Right lobe of liver (tissue), 6 donors: ENCODE measurements around the gene PTPA. TPM values are rescaled to one million over a fixed set of nuclear protein-coding genes. Genes with fewer than 3 reads are reported as not detected.

ENCODE experiments used
- ATAC-seq, 4 donors: fragments of 200-7000 bp; cut with Tn5 transposase; one replicate each; pipeline ENCODE4 v1.9.1; 2020; ENCODE audit warnings: mild to moderate bottlenecking in 4 of 4, moderate library complexity in 4 of 4
- DNase-seq, 3 donors: peaks; one replicate each; pipeline ENCODE4 v3.0.0-alpha.2; 2020
- H3K27ac ChIP-seq, 3 donors: fragments of 200-600 bp; one replicate each; pipeline ENCODE4 v1.8.0; 2022
- H3K27me3 ChIP-seq, 2 donors: fragments of 200-600 bp; one replicate each; pipeline ENCODE4 v1.8.0; 2022
- H3K36me3 ChIP-seq, 4 donors: fragments of 200-600 bp; sonication (generic) in 1 of 4; one replicate each; pipeline versions ENCODE4 v1.5.1 to v1.8.0; 2017 to 2022; ENCODE audit warnings: control low read depth in 1 of 4
- H3K4me1 ChIP-seq, 4 donors: fragments of 200-600 bp; sonication (generic) in 1 of 4; one replicate each; pipeline versions ENCODE4 v1.5.1 to v1.8.0; 2017 to 2022; ENCODE audit warnings: control low read depth in 1 of 4
- H3K4me3 ChIP-seq, 3 donors: fragments of 200-600 bp; one replicate each; pipeline ENCODE4 v1.8.0; 2022
- H3K9me3 ChIP-seq, 4 donors: fragments of 200-600 bp; sonication (generic) in 1 of 4; one replicate each; pipeline versions ENCODE4 v1.5.1 to v1.8.0; 2017 to 2022; ENCODE audit warnings: control low read depth in 1 of 4
- CTCF ChIP-seq, 4 donors: fragments of 200-600 bp in 3 of 4; fragments of 450-650 bp in 1 of 4; IDR thresholded peaks; one replicate each; pipeline versions ENCODE4 v1.5.1 to v1.8.0; 2016 to 2022; ENCODE audit warnings: antibody characterized with exemption in 4 of 4, mild to moderate bottlenecking in 2 of 4
- POLR2A ChIP-seq: fragments of 450-650 bp; IDR thresholded peaks from one replicate; pipeline ENCODE4 v1.6.1; 2017; ENCODE audit warnings: antibody characterized with exemption, mild to moderate bottlenecking
- WGBS: methylation state at CpG from one replicate; pipeline ENCODE4 v1.1.6; 2018; ENCODE audit warnings: low coverage, low lambda C conversion rate; ENCODE audit not compliant: insufficient coverage; ENCODE audit errors: missing lambda C conversion rate; 5-methylcytosine and 5-hydroxymethylcytosine counted together
- intact Hi-C, 2 donors: fragments of 100-400 bp; cut with DNase I; formaldehyde crosslinking; loops; one replicate each; pipeline versions ENCODE4 v1.11.2 to v1.14.1; 2022
- total RNA-seq, 6 experiments: library from RNA; depleted of rRNA in 2 of 6; stranded (reverse); fragments of >200 nt in 2 of 6; fragmentation: NEBNext Ultra II Directional in 3 of 6; extraction: Animal tissue kit (Norgen Biotek cat#: 25700) in 3 of 6; gene quantifications; one replicate each; pipeline versions ENCODE4 v1.1.0 to v1.2.4, GENCODE V29; 2016 to 2023
- donor health status: DM: no; HTN: yes; CAD: no.
- donor health status: DM: no; HTN: no; CAD: no.
- donor health status: DM: no; HTN: no; CAD: no.
- donor health status: DM: no; HTN: yes; CAD: no.
- donor health status: DM: no; HTN: yes; CAD: no.

PTPA gene
- total RNA-seq, 6 experiments from 2014 or later: 55.4 to 123 (median 62.0) TPM

GRCh38 chr9:129149442-129149841, 38.2 kb downstream of the PTPA start:
- no peaks in the 10 kb centered on the region for H3K9me3 ChIP-seq
- TF ChIP-seq CTCF (IDR thresholded peaks at IDR 0.05) (no peak), POLR2A (no peak)
- DNase-seq: no peak
- H3K4me3 ChIP-seq: no peak overlapping the region
- no peak overlapping the region for H3K27ac ChIP-seq
- H3K4me1 ChIP-seq: no peaks in the 10 kb centered on the region
- no peak for ATAC-seq
- peaks cover 0 to 2% (median 0%) of the 10 kb centered on the region in 4 donors for H3K36me3 ChIP-seq
- WGBS: 70% methylated on average over 6 of the region's 6 CpGs
- intact Hi-C loops: no loop called here
- no peaks in the 10 kb centered on the region for H3K27me3 ChIP-seq

GRCh38 chr9:129150122-129150521, 38.9 kb downstream of the PTPA start:
- Histone ChIP-seq H3K27ac (no peak overlapping the region), H3K4me1 (no peaks in the 10 kb centered on the region), H3K4me3 (no peak overlapping the region), H3K9me3 (no peaks in the 10 kb centered on the region), H3K27me3 (no peaks in the 10 kb centered on the region), H3K36me3 (peaks cover 0 to 2% (median 0%) of the 10 kb centered on the region in 4 donors)
- no peak for TF ChIP-seq POLR2A
- TF ChIP-seq CTCF (IDR thresholded peaks at IDR 0.05): no peak
- DNase-seq (no peak), ATAC-seq (no peak)
- WGBS: 80% methylated on average over 10 of the region's 10 CpGs
- intact Hi-C loops: loop anchor here in 1 of 2 donors (10.0 kb wide), 1 partner anchor 465 kb away; no protein-coding TSS in a partner anchor

DNA sequence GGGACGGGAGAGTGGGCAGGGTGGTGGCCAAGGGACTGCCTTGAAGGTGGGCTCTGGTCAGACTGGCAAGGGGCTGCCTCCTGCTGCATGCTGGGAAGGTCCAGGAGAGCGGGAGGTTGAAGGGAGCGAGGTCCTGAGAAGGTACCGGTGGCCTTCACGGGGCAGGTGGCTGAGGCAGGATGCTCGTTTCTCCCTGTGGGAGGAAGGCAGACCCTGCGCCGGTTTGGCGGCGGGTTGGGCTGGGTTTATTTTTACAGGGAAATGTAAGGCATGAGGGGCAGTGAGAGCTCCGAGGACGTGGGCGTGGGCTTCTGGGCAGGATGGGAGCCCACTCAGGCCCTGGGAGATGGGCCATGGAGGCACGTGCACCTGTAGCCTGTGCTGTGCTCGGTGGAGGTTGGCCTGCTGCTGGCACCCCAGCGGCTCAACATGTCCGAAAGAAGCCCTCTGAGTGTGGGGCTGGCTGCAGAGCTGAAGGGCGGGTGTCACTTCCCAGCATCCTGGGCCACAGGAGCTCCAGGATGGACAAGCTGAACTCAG, 39.5 kb downstream of the PTPA start:
- TF ChIP-seq CTCF (IDR thresholded peaks at IDR 0.05): no peak
- no peak for TF ChIP-seq POLR2A
- Histone ChIP-seq H3K4me3 (no peak overlapping the region), H3K36me3 (peaks cover 0 to 2% (median 0%) of the 10 kb centered on the region in 4 donors), H3K4me1 (no peaks in the 10 kb centered on the region), H3K27ac (no peak overlapping the region), H3K27me3 (no peaks in the 10 kb centered on the region), H3K9me3 (no peaks in the 10 kb centered on the region)
- no CpG with 5 or more reads among the region's 18 CpGs for WGBS
- DNase-seq (no peak), ATAC-seq (no peak)
- intact Hi-C loops: loop anchor here in 1 of 2 donors (10.0 kb wide), 1 partner anchor 464 kb away; no protein-coding TSS in a partner anchor

- TF ChIP-seq POLR2A (no peak), CTCF (IDR thresholded peaks at IDR 0.05) (no peak)
- Histone ChIP-seq H3K4me1 (no peaks in the 10 kb centered on the region), H3K4me3 (no peak overlapping the region), H3K9me3 (no peaks in the 10 kb centered on the region), H3K27me3 (no peaks in the 10 kb centered on the region), H3K27ac (no peak overlapping the region), H3K36me3 (peaks cover 0 to 2% (median 0%) of the 10 kb centered on the region in 4 donors)
- no peak for ATAC-seq
- no peak for DNase-seq
- WGBS: 76% methylated on average over 6 of the region's 15 CpGs
- intact Hi-C loops: loop anchor here in 1 of 2 donors (10.0 kb wide), 1 partner anchor 463 kb away; no protein-coding TSS in a partner anchor
Observed at GRCh38 chr9:129151469-129151868, 40.3 kb downstream of the PTPA start.
